HCT116 (cell line): Measurements from ENCODE around the gene GMIP.

Source experiments
- ATF3 ChIP-seq: IDR thresholded peaks from 2 replicates; pipeline ENCODE4 v1.6.1; 2012
- CTCF ChIP-seq, 3 experiments: fragments of 200-600 bp in 1 of 3; sonication (generic) in 1 of 3; IDR thresholded peaks in 2 of 3; conservative IDR thresholded peaks in 1 of 3; 2 replicates each; pipeline ENCODE4 v1.5.1; 2012 to 2017; ENCODE audit warnings: low read depth in 2 of 3, low read length in 2 of 3, antibody characterized with exemption in 1 of 3, borderline replicate concordance in 1 of 3, control low read depth in 1 of 3, mild to moderate bottlenecking in 1 of 3, mixed read lengths in 1 of 3, mixed run types in 1 of 3, moderate library complexity in 1 of 3; ENCODE audit not compliant: insufficient read depth in 1 of 3
- ELF1 ChIP-seq: IDR thresholded peaks from 2 replicates; pipeline ENCODE4 v1.6.1; 2012; ENCODE audit warnings: low read depth, borderline replicate concordance
- EZH2 ChIP-seq: fragments of 200-600 bp; sonication (generic); IDR thresholded peaks from 2 replicates; pipeline ENCODE4 v1.6.1; 2017; ENCODE audit warnings: antibody characterized with exemption, mixed run types
- JUND ChIP-seq: IDR thresholded peaks from 2 replicates; pipeline ENCODE4 v1.6.1; 2012
- POLR2A ChIP-seq: IDR thresholded peaks from 2 replicates; pipeline ENCODE4 v1.7.0; 2011; ENCODE audit warnings: borderline replicate concordance; ENCODE audit not compliant: insufficient read depth, insufficient read length; ENCODE audit errors: extremely low read depth
- RAD21 ChIP-seq: IDR thresholded peaks from 2 replicates; pipeline ENCODE4 v1.6.1; 2012; ENCODE audit warnings: low read depth, mild to moderate bottlenecking
- SIN3A ChIP-seq: IDR thresholded peaks from 2 replicates; pipeline ENCODE4 v1.6.1; 2012; ENCODE audit warnings: low read depth
- YY1 ChIP-seq: IDR thresholded peaks from 2 replicates; pipeline ENCODE4 v1.6.1; 2011; ENCODE audit warnings: low read length, low read depth, moderate library complexity, mild to moderate bottlenecking; ENCODE audit not compliant: insufficient replicate concordance; ENCODE audit errors: extremely low read depth

GRCh38 chr19:19653597-19654147 is 10.2 kb upstream of the GMIP start:
- TF ChIP-seq ATF3: no peak
- TF ChIP-seq POLR2A: no peak
- TF ChIP-seq RAD21: no peak
- TF ChIP-seq JUND: no peak
- no peak for TF ChIP-seq CTCF (IDR thresholded peaks at IDR 0.05 in 2 of 3, conservative IDR thresholded peaks at IDR 0.05 in 1 of 3; ENCODE audit: borderline replicate concordance in 1 of 3, insufficient read depth in 1 of 3, low read depth in 2 of 3, low read length in 2 of 3)
- no peak for TF ChIP-seq YY1
- TF ChIP-seq EZH2: no peak
- TF ChIP-seq SIN3A: no peak
- no peak for TF ChIP-seq ELF1
